ENCODE measurements around the gene C10orf71. TPM values are rescaled to one million over a fixed set of nuclear protein-coding genes. Genes with fewer than 3 reads are reported as not detected.

Gene C10orf71
- total RNA-seq, 1 experiment from 2014 or later, result not detected

DNA sequence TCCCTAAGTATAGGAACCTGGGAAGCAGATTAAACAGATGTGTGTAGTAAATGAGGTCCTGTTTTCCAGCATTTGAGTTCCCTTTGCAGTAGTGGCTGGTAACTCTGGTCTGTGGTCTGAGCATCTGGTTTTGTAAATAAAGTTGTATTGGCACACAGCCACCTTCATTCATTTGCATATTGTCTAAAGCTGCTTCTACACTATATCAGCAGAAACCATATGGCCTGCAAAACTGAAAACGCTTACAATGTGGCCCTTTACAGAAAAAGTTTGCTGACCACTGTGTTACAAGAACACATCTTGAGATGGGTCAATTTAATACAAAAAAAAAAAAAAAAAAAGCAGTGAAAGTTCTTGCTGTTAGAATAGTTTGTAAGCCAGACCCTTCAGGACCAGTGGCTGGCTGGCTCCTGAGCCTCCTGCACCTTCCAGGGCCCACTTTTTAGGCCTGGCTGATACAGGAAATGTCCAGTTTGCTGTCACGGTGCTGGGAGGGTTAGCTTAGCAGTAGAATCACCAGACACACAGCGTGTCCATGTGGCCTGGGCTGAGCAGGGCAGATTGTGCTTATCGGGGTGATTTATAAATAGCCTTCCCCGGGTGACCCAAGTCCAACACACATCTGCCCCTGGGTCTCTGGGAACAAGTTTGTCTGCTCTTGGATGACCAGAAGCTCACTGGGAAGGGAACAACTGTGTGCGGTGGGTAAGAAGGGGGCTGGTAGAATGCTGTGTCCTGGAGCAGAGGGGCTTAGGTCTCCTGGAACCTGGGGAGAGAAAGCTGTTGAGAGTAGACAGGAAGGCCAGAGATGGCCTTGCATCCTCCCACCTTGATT lies 1.4 kb downstream of the C10orf71 start:
- no peaks in the 10 kb centered on the region for H3K4me1 ChIP-seq (ENCODE audit: control insufficient read depth in 1 of 2, insufficient read depth in 2 of 2, low read length in 2 of 2)
- intact Hi-C loops (cut with micrococcal nuclease), result no loop called here
- POLR2A ChIA-PET, result no interaction called here
- H3K9me2 ChIP-seq (ENCODE audit: insufficient read depth), result no peaks in the 10 kb centered on the region
- TF ChIP-seq CBX3 (IDR thresholded peaks at IDR 0.05; ENCODE audit: low read depth) (no peak), TCF7L2 (IDR thresholded peaks at IDR 0.05; ENCODE audit: borderline replicate concordance, extremely low read depth, insufficient read depth, insufficient read length) (no peak), SRF (IDR thresholded peaks at IDR 0.05; ENCODE audit: low read depth) (no peak), CEBPB (IDR thresholded peaks at IDR 0.05; ENCODE audit: low read depth) (no peak), FOSL1 (IDR thresholded peaks at IDR 0.05; ENCODE audit: low read depth) (no peak), SP1 (IDR thresholded peaks at IDR 0.05; ENCODE audit: low read depth) (no peak), EZH2 (IDR thresholded peaks at IDR 0.05) (no peak), ZNF274 (IDR thresholded peaks at IDR 0.05; ENCODE audit: low read depth, low read length) (no peak), POLR2AphosphoS5 (IDR thresholded peaks at IDR 0.05; ENCODE audit: low read depth, low read length) (no peak), EZH2phosphoT487 (IDR thresholded peaks at IDR 0.05; ENCODE audit: borderline replicate concordance) (no peak), JUND (IDR thresholded peaks at IDR 0.05) (no peak), SIN3A (IDR thresholded peaks at IDR 0.05; ENCODE audit: low read depth) (no peak), ZFX (IDR thresholded peaks at IDR 0.05) (no peak), RAD21 (IDR thresholded peaks at IDR 0.05; ENCODE audit: low read depth) (no peak), YY1 (IDR thresholded peaks at IDR 0.05; ENCODE audit: extremely low read depth, insufficient replicate concordance, low read depth, low read length) (no peak), POLR2A (IDR thresholded peaks at IDR 0.05; ENCODE audit: borderline replicate concordance, extremely low read depth, insufficient read depth, insufficient read length) (no peak)
- TF ChIP-seq, protein P1, sequence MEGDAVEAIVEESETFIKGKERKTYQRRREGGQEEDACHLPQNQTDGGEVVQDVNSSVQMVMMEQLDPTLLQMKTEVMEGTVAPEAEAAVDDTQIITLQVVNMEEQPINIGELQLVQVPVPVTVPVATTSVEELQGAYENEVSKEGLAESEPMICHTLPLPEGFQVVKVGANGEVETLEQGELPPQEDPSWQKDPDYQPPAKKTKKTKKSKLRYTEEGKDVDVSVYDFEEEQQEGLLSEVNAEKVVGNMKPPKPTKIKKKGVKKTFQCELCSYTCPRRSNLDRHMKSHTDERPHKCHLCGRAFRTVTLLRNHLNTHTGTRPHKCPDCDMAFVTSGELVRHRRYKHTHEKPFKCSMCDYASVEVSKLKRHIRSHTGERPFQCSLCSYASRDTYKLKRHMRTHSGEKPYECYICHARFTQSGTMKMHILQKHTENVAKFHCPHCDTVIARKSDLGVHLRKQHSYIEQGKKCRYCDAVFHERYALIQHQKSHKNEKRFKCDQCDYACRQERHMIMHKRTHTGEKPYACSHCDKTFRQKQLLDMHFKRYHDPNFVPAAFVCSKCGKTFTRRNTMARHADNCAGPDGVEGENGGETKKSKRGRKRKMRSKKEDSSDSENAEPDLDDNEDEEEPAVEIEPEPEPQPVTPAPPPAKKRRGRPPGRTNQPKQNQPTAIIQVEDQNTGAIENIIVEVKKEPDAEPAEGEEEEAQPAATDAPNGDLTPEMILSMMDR (IDR thresholded peaks at IDR 0.05 in 2 of 3, conservative IDR thresholded peaks at IDR 0.05 in 1 of 3; ENCODE audit: borderline replicate concordance in 1 of 3, insufficient read depth in 1 of 3, low read depth in 2 of 3, low read length in 2 of 3), result no peak
- TF ChIP-seq, protein P2, sequence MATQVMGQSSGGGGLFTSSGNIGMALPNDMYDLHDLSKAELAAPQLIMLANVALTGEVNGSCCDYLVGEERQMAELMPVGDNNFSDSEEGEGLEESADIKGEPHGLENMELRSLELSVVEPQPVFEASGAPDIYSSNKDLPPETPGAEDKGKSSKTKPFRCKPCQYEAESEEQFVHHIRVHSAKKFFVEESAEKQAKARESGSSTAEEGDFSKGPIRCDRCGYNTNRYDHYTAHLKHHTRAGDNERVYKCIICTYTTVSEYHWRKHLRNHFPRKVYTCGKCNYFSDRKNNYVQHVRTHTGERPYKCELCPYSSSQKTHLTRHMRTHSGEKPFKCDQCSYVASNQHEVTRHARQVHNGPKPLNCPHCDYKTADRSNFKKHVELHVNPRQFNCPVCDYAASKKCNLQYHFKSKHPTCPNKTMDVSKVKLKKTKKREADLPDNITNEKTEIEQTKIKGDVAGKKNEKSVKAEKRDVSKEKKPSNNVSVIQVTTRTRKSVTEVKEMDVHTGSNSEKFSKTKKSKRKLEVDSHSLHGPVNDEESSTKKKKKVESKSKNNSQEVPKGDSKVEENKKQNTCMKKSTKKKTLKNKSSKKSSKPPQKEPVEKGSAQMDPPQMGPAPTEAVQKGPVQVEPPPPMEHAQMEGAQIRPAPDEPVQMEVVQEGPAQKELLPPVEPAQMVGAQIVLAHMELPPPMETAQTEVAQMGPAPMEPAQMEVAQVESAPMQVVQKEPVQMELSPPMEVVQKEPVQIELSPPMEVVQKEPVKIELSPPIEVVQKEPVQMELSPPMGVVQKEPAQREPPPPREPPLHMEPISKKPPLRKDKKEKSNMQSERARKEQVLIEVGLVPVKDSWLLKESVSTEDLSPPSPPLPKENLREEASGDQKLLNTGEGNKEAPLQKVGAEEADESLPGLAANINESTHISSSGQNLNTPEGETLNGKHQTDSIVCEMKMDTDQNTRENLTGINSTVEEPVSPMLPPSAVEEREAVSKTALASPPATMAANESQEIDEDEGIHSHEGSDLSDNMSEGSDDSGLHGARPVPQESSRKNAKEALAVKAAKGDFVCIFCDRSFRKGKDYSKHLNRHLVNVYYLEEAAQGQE (IDR thresholded peaks at IDR 0.05; ENCODE audit: low read depth), result no peak
- TF ChIP-seq, protein P3, sequence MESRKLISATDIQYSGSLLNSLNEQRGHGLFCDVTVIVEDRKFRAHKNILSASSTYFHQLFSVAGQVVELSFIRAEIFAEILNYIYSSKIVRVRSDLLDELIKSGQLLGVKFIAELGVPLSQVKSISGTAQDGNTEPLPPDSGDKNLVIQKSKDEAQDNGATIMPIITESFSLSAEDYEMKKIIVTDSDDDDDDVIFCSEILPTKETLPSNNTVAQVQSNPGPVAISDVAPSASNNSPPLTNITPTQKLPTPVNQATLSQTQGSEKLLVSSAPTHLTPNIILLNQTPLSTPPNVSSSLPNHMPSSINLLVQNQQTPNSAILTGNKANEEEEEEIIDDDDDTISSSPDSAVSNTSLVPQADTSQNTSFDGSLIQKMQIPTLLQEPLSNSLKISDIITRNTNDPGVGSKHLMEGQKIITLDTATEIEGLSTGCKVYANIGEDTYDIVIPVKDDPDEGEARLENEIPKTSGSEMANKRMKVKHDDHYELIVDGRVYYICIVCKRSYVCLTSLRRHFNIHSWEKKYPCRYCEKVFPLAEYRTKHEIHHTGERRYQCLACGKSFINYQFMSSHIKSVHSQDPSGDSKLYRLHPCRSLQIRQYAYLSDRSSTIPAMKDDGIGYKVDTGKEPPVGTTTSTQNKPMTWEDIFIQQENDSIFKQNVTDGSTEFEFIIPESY (IDR thresholded peaks at IDR 0.05; ENCODE audit: extremely low read depth, insufficient replicate concordance, low read length), result no peak
- TF ChIP-seq, protein P4, sequence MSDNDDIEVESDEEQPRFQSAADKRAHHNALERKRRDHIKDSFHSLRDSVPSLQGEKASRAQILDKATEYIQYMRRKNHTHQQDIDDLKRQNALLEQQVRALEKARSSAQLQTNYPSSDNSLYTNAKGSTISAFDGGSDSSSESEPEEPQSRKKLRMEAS (IDR thresholded peaks at IDR 0.05), result no peak
- DNase-seq (ENCODE audit: low read depth, low spot score), result no peak
- no peaks in the 10 kb centered on the region for H3K36me3 ChIP-seq (ENCODE audit: control insufficient read depth in 1 of 2, insufficient read depth in 2 of 2, low read length in 2 of 2)
- no peaks in the 10 kb centered on the region for H3K9me3 ChIP-seq (ENCODE audit: control insufficient read depth in 1 of 2, insufficient read depth in 1 of 2, low read depth in 1 of 2, low read length in 2 of 2)
- CTCF ChIA-PET, result no interaction called here
- no peak overlapping the region for H3K27ac ChIP-seq (ENCODE audit: low read depth, low read length)
- no peaks in the 10 kb centered on the region for H3K79me2 ChIP-seq (ENCODE audit: insufficient read depth, low read length)
- no peak overlapping the region for H3K4me3 ChIP-seq (replicated peaks in 1 of 2; ENCODE audit: low read depth in 1 of 2, low read length in 2 of 2)
- no peak for ATAC-seq
- peaks cover 21% of the 10 kb centered on the region for H3K27me3 ChIP-seq (ENCODE audit: insufficient read depth, low read length)
- no peak overlapping the region for H3K9ac ChIP-seq (ENCODE audit: low read length)
- no peak overlapping the region for H3K4me2 ChIP-seq (ENCODE audit: low read length)
- H4K20me1 ChIP-seq (ENCODE audit: insufficient read depth), result no peaks in the 10 kb centered on the region
- no peak overlapping the region for H2AFZ ChIP-seq (ENCODE audit: low read depth, low read length, poor library complexity, severe bottlenecking)
- RAD21 ChIA-PET (ENCODE audit: low non-redundant PET in 1 of 2, low total read pairs in 2 of 2, uncharacterized antibody in 2 of 2, unreplicated experiment in 2 of 2), result no interaction called here
- BruUV-seq (replicated peaks), result no TSS peak

Data from HCT116 (cell line).